Heart right ventricle (tissue), 16 donors: Measurements from ENCODE around the gene CGNL1. TPM values are rescaled to one million over a fixed set of nuclear protein-coding genes. Genes with fewer than 3 reads are reported as not detected.

Experiments used
- ATAC-seq, 8 donors: fragments of 200-7000 bp; cut with Tn5 transposase; one replicate each; pipeline ENCODE4 v1.9.1; 2020; ENCODE audit warnings: mild to moderate bottlenecking in 8 of 8, moderate library complexity in 8 of 8, moderate number of reproducible peaks in 1 of 8
- DNase-seq, 2 donors: peaks; one replicate each; pipeline ENCODE4 v3.0.0-alpha.2; 2020
- H3K27ac ChIP-seq, 10 donors: fragments of 200-600 bp; sonication (generic) in 2 of 10; one replicate each; pipeline versions ENCODE4 v1.5.0 to v1.8.0; 2020 to 2022; ENCODE audit warnings: mild to moderate bottlenecking in 3 of 10
- H3K27me3 ChIP-seq, 7 donors: fragments of 200-600 bp; one replicate each; pipeline ENCODE4 v1.8.0; 2021 to 2022; ENCODE audit warnings: mild to moderate bottlenecking in 2 of 7
- H3K36me3 ChIP-seq, 9 donors: fragments of 200-600 bp; sonication (generic) in 1 of 9; one replicate each; pipeline versions ENCODE4 v1.5.0 to v1.8.0; 2020 to 2022; ENCODE audit warnings: mild to moderate bottlenecking in 2 of 9
- H3K4me1 ChIP-seq, 9 donors: fragments of 200-600 bp; sonication (generic) in 1 of 9; one replicate each; pipeline versions ENCODE4 v1.5.0 to v1.8.0; 2020 to 2022; ENCODE audit warnings: mild to moderate bottlenecking in 4 of 9
- H3K4me3 ChIP-seq, 10 donors: fragments of 200-600 bp; sonication (generic) in 2 of 10; one replicate each; pipeline versions ENCODE4 v1.5.0 to v1.8.0; 2020 to 2022; ENCODE audit warnings: mild to moderate bottlenecking in 7 of 10, moderate library complexity in 2 of 10
- H3K9me3 ChIP-seq, 11 donors: fragments of 200-600 bp in 10 of 11; sonication (generic) in 2 of 11; one replicate each; pipeline versions ENCODE4 v1.5.0 to v1.8.0; 2013 to 2022; ENCODE audit warnings: mild to moderate bottlenecking in 2 of 11, control low read depth in 1 of 11, moderate library complexity in 1 of 11
- WGBS, 2 donors: extraction: QIAGEN DNeasy Blood & Tissue Kit; methylation state at CpG; one replicate each; pipeline ENCODE4 v1.1.7; 2013; ENCODE audit warnings: inconsistent platforms in 1 of 2; 5-methylcytosine and 5-hydroxymethylcytosine counted together
- intact Hi-C, 10 donors: fragments of 100-400 bp; cut with DNase I; formaldehyde crosslinking; loops; one replicate each; pipeline versions ENCODE4 v1.11.1 to v1.14.2; 2022
- polyA plus RNA-seq, 2 donors: library from polyadenylated mRNA; stranded (reverse); fragments of 200-250 nt; gene quantifications; one replicate each; pipeline ENCODE4 v1.2.3, GENCODE V29; 2013
- total RNA-seq, 10 donors: library from RNA; stranded (reverse); fragmentation: NEBNext Ultra II Directional in 3 of 10; extraction: Animal tissue kit (Norgen Biotek cat#: 25700) in 3 of 10; gene quantifications; one replicate each; pipeline versions ENCODE4 v1.2.1 to v1.2.4, GENCODE V29; 2021 to 2023
- TF ChIP-seq, protein P1 (sequence below), 9 donors: fragments of 200-600 bp; sonication (generic) in 2 of 9; IDR thresholded peaks; one replicate each; pipeline versions ENCODE4 v1.5.0 to v1.8.0; 2021 to 2022; ENCODE audit warnings: antibody characterized with exemption in 9 of 9, mild to moderate bottlenecking in 5 of 9, moderate library complexity in 1 of 9
- donor health status: Arrhythmogenic right ventricular cardiomyopathy.
- donor health status: ischemic (EF 13 %, LVEDD 7.1; RV severe dilation, severe dysfunction).
- donor health status: healthy with polysubstance abuse.
- donor health status: DM: no; HTN: yes; CAD: no.
- donor health status: DM: no; HTN: no; CAD: no.
- donor health status: ischemic (EF 25% LVEDD 6.9; RV normal size, moderate dysfunction).
- donor health status: ischemic (EF 25% LVEDD 5.7; RV mildly dilated, moderate dysfunction).
- donor health status: healthy.
- donor health status: DM: yes; HTN: yes; CAD: no.
- donor health status: Ischemic cardiomyopathy.
- donor health status: ischemic (EF 35%, LVEDD 5.7; RV mildly dilated, moderate dysfunction).
- donor health status: nonischemic (EF 11% LVEDD 7.7; RV severe dilation, severe dysfunction).
- donor health status: DM: yes; HTN: yes; CAD: no.
- donor health status: PGD.
- donor health status: ischemic (EF 29% LVEDD 5.4; RV normal size, mild dysfunction).
- donor health status: nonischemic (EF 23%, LVEDD 6.1; RV moderate dilation, normal function).

CGNL1 gene
- total and polyA plus RNA-seq, 12 donors = 2.7 to 42.9 (median 33.7) TPM

DNA sequence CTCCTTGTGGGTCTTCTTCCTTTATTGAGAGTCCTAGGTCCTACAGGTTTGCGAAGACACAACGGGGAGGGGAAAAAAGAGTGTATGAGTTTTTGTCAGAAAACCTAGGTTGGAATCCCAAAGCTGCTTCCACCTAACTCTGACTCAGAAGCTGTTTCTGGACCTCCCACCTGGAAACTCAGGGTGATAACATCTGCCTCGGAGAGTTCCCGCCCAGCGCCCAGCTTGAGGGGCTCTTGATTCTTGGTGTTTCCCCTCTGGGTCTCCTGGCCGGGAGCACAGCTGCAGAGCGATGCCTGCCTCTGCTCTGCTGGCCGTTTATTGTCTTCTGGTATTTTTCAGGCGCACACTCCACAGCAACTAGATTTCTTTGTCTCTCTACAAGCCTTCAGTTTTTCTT, 162.5 kb downstream of the CGNL1 start:
- Histone ChIP-seq H3K27ac (no peak overlapping the region), H3K4me1 (peaks cover under 1 to 34% (median 21%) of the 10 kb centered on the region in 9 donors), H3K9me3 (no peaks in the 10 kb centered on the region), H3K27me3 (no peaks in the 10 kb centered on the region), H3K4me3 (no peak overlapping the region), H3K36me3 (peaks cover 0 to 8% (median 0%) of the 10 kb centered on the region in 9 donors)
- TF ChIP-seq, protein P1, sequence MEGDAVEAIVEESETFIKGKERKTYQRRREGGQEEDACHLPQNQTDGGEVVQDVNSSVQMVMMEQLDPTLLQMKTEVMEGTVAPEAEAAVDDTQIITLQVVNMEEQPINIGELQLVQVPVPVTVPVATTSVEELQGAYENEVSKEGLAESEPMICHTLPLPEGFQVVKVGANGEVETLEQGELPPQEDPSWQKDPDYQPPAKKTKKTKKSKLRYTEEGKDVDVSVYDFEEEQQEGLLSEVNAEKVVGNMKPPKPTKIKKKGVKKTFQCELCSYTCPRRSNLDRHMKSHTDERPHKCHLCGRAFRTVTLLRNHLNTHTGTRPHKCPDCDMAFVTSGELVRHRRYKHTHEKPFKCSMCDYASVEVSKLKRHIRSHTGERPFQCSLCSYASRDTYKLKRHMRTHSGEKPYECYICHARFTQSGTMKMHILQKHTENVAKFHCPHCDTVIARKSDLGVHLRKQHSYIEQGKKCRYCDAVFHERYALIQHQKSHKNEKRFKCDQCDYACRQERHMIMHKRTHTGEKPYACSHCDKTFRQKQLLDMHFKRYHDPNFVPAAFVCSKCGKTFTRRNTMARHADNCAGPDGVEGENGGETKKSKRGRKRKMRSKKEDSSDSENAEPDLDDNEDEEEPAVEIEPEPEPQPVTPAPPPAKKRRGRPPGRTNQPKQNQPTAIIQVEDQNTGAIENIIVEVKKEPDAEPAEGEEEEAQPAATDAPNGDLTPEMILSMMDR (IDR thresholded peaks at IDR 0.05) = no peak
- whole genome bisulfite sequencing, 2 donors = 89 to 90% methylated on average over 9 of the region's 9 CpGs
- DNase-seq = no peak
- intact Hi-C loops = loop anchor here in 1 of 10 donors (10.0 kb wide), 1 partner anchor 394 kb away; no protein-coding TSS in a partner anchor
- ATAC-seq = no peak

DNA sequence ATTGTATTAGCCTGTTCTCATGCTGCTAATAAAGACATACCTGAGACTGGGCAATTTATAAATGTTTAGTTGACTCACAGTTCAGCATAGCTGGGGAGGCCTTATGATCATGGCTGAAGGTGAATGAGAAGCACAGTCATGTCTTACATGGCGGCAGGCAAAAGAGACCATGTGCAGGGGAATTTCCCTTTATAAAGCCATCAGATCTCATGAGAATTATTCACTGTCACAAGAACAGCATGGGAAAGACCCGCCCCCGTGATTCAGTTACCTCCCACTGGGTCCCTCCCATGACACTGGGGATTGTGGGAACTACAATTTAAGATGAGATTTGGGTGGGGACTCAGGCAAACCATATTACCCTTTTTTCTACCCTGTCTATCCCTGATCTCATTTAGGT, 163.9 kb downstream of the CGNL1 start:
- intact Hi-C loops = no loop called here
- no peak for ATAC-seq
- H3K4me3 ChIP-seq = no peak overlapping the region
- H3K27me3 ChIP-seq = no peaks in the 10 kb centered on the region
- TF ChIP-seq, protein P1 (IDR thresholded peaks at IDR 0.05) = no peak
- peaks cover 0 to 21% (median 0%) of the 10 kb centered on the region in 9 donors for H3K36me3 ChIP-seq
- H3K4me1 ChIP-seq = peaks cover 0 to 20% (median 8%) of the 10 kb centered on the region in 9 donors
- no peak for DNase-seq
- no peak overlapping the region for H3K27ac ChIP-seq
- no peaks in the 10 kb centered on the region for H3K9me3 ChIP-seq
- WGBS, 2 donors = 92 to 93% methylated on average over 3 of the region's 3 CpGs

DNA sequence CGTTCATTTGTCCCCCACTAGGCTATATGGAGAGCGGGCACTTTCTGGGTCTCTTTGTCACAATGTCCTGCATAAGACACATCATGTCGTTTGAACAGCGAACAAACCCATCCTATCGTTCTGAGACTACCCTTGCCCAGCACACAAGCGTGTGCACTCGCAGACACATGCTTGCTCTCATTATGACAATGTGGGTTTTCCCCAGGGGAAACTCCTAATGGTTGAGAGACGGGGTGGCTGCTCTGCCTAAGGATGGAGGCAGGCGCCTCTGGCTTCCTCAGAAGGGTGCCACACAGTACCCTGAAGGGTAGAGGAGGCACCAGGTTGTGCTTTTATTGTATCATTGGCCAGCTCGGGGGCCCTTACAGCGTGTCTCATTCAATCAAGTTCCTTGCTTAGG, 164.4 kb downstream of the CGNL1 start:
- no peaks in the 10 kb centered on the region for H3K27me3 ChIP-seq
- peaks cover 0 to 27% (median 0%) of the 10 kb centered on the region in 9 donors for H3K36me3 ChIP-seq
- 80% methylated on average over 11 of the region's 11 CpGs for WGBS, 2 donors
- H3K9me3 ChIP-seq = no peaks in the 10 kb centered on the region
- peaks cover 0 to 18% (median 6%) of the 10 kb centered on the region in 9 donors for H3K4me1 ChIP-seq
- intact Hi-C loops = no loop called here
- TF ChIP-seq, protein P1 (IDR thresholded peaks at IDR 0.05) = no peak
- DNase-seq (no peak), ATAC-seq (no peak)
- H3K27ac ChIP-seq = no peak overlapping the region
- no peak overlapping the region for H3K4me3 ChIP-seq

DNA sequence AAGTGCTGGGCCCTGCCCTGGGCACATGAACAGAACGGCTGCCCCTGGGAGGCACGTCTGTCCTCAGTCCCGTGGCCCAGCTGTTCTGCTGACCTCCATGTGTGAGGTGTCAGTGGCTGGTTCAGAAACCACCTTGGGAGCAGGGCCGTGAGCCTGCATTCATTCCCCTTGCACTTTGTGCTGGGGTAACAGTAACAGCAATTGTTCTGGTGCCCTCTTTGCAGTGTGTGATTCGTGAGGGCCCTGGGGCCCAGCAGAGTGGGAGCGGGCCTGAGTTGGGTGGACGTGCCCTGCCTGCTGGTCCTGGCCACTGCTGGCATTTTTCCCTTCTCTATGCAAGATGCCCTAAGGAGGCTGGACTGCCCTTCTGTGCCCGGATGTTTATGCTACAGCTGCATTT, 165.0 kb downstream of the CGNL1 start:
- Histone ChIP-seq H3K27ac (no peak overlapping the region), H3K36me3 (peaks cover 0 to 32% (median 0%) of the 10 kb centered on the region in 9 donors), H3K4me3 (no peak overlapping the region), H3K27me3 (no peaks in the 10 kb centered on the region), H3K9me3 (no peaks in the 10 kb centered on the region), H3K4me1 (peaks cover 0 to 18% (median 6%) of the 10 kb centered on the region in 9 donors)
- TF ChIP-seq, protein P1 (IDR thresholded peaks at IDR 0.05) = no peak
- ATAC-seq (no peak), DNase-seq (no peak)
- intact Hi-C loops = no loop called here
- 90 to 93% methylated on average over 8 of the region's 8 CpGs for WGBS, 2 donors
